Smooth muscle cell (in vitro differentiated cells): Measurements from ENCODE around the gene ASB11. TPM values are rescaled to one million over a fixed set of nuclear protein-coding genes. Genes with fewer than 3 reads are reported as not detected.

Experiments used
- DNase-seq: peaks from one replicate; lab custom pipeline; 2025; ENCODE audit not compliant: unreplicated experiment; lab: John Stamatoyannopoulos, UW
- H2AFZ ChIP-seq: fragments of 200-600 bp; sonication (generic); 2 replicates; pipeline ENCODE4 v1.6.0; 2016; ENCODE audit warnings: antibody characterized with exemption, low read depth, mild to moderate bottlenecking
- H3F3A ChIP-seq: fragments of 200-600 bp; sonication (generic); 2 replicates; pipeline ENCODE4 v1.6.0; 2017; ENCODE audit warnings: antibody characterized with exemption, low read depth
- H3K27ac ChIP-seq: fragments of 200-600 bp; sonication (generic); 2 replicates; pipeline ENCODE4 v1.5.1; 2016; ENCODE audit warnings: low read depth, mild to moderate bottlenecking
- H3K27me3 ChIP-seq: fragments of 200-600 bp; sonication (generic); 2 replicates; pipeline ENCODE4 v1.6.1; 2016; ENCODE audit warnings: low read depth, mild to moderate bottlenecking
- H3K36me3 ChIP-seq: fragments of 200-600 bp; sonication (generic); 2 replicates; pipeline ENCODE4 v1.5.1; 2016; ENCODE audit warnings: low read depth
- H3K4me1 ChIP-seq: fragments of 200-600 bp; sonication (generic); 2 replicates; pipeline ENCODE4 v1.5.1; 2016; ENCODE audit warnings: low read depth
- H3K4me2 ChIP-seq: fragments of 200-600 bp; sonication (generic); 2 replicates; pipeline ENCODE4 v1.6.0; 2016; ENCODE audit warnings: mild to moderate bottlenecking
- H3K4me3 ChIP-seq: fragments of 200-600 bp; sonication (generic); 2 replicates; pipeline ENCODE4 v1.5.1; 2016; ENCODE audit warnings: mild to moderate bottlenecking
- H3K79me2 ChIP-seq: fragments of 200-600 bp; sonication (generic); 2 replicates; pipeline ENCODE4 v1.6.0; 2016; ENCODE audit warnings: low read depth, mild to moderate bottlenecking
- H3K9ac ChIP-seq: fragments of 200-600 bp; sonication (generic); 2 replicates; pipeline ENCODE4 v1.6.0; 2016; ENCODE audit warnings: low read depth
- H3K9me3 ChIP-seq: fragments of 200-600 bp; sonication (generic); replicated peaks from 2 replicates; pipeline ENCODE4 v1.5.1; 2016; ENCODE audit warnings: low read depth
- H4K20me1 ChIP-seq: fragments of 200-600 bp; sonication (generic); 2 replicates; pipeline ENCODE4 v1.6.0; 2016; ENCODE audit warnings: low read depth
- CTCF ChIP-seq: fragments of 200-600 bp; sonication (generic); IDR thresholded peaks from 2 replicates; pipeline ENCODE4 v1.5.1; 2017; ENCODE audit warnings: borderline replicate concordance, mild to moderate bottlenecking, antibody characterized with exemption; ENCODE audit not compliant: insufficient read depth, poor library complexity, severe bottlenecking
- WGBS: methylation state at CpG from one replicate; pipeline ENCODE4 v1.1.7; 2016; ENCODE audit warnings: low lambda C conversion rate; 5-methylcytosine and 5-hydroxymethylcytosine counted together
- polyA plus RNA-seq: library from polyadenylated mRNA; unstranded; fragments of >200 nt; fragmentation: Nextera tagmentation; extraction: Ambion mirVana; gene quantifications from 2 replicates; pipeline ENCODE4 v1.2.1, GENCODE V29; 2016
- total RNA-seq: library from RNA; depleted of rRNA; stranded (reverse); fragments of >200 nt; gene quantifications from 2 replicates; pipeline ENCODE4 v1.2.3, GENCODE V29; 2014

Gene ASB11
- total and polyA plus RNA-seq, 2 experiments from 2014 or later, result not detected

GRCh38 chrX:15241301-15241700, 74.1 kb downstream of the ASB11 start:
- 72% methylated on average over 3 of the region's 3 CpGs for WGBS

DNA sequence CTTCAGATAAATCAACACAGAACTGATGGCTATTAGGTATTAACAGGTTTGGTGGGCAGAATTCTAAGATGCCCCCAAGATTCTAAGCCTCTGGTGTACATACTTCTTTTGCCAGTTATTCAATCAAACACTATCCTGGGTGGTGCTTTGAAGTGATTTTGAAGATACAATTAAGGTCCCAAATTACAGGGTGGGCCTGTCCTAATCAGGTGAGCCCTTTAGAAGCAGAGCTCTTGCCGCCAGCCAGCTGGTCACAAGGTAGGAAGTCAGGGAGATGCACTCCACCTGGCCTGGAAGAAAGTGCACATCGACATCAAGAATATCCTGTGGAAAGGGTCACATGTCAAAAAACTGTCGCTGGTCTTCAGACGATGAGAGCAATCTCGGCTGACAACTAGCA, 75.0 kb downstream of the ASB11 start:
- no peak overlapping the region for H3K9ac ChIP-seq
- 88% methylated on average over 5 of the region's 5 CpGs for WGBS
- H3F3A ChIP-seq, result no peaks in the 10 kb centered on the region
- H3K79me2 ChIP-seq, result no peaks in the 10 kb centered on the region
- H3K27ac ChIP-seq, result no peak overlapping the region
- no peaks in the 10 kb centered on the region for H3K27me3 ChIP-seq
- H4K20me1 ChIP-seq, result no peaks in the 10 kb centered on the region
- no peaks in the 10 kb centered on the region for H3K4me1 ChIP-seq
- no peaks in the 10 kb centered on the region for H3K36me3 ChIP-seq
- no peak overlapping the region for H3K4me2 ChIP-seq
- no peak for DNase-seq
- TF ChIP-seq CTCF, result no peak
- H3K9me3 ChIP-seq, result no peaks in the 10 kb centered on the region
- no peak overlapping the region for H2AFZ ChIP-seq
- H3K4me3 ChIP-seq, result no peak overlapping the region

More at GRCh38 chrX:15241301-15241700, 74.1 kb downstream of the ASB11 start:
- Histone ChIP-seq H3K36me3 (no peaks in the 10 kb centered on the region), H3F3A (no peaks in the 10 kb centered on the region), H3K79me2 (no peaks in the 10 kb centered on the region), H3K4me3 (no peak overlapping the region), H3K9ac (no peak overlapping the region), H3K9me3 (no peaks in the 10 kb centered on the region), H4K20me1 (no peaks in the 10 kb centered on the region), H3K4me1 (no peaks in the 10 kb centered on the region), H3K4me2 (no peak overlapping the region), H2AFZ (no peak overlapping the region), H3K27ac (no peak overlapping the region), H3K27me3 (no peaks in the 10 kb centered on the region)
- DNase-seq, result no peak
- no peak for TF ChIP-seq CTCF

- Histone ChIP-seq H2AFZ (no peak overlapping the region), H3K36me3 (no peaks in the 10 kb centered on the region), H3K9ac (no peak overlapping the region), H3K4me2 (no peak overlapping the region), H4K20me1 (no peaks in the 10 kb centered on the region), H3K27ac (no peak overlapping the region), H3K27me3 (no peaks in the 10 kb centered on the region), H3F3A (no peaks in the 10 kb centered on the region), H3K79me2 (no peaks in the 10 kb centered on the region), H3K4me3 (no peak overlapping the region), H3K9me3 (no peaks in the 10 kb centered on the region), H3K4me1 (no peaks in the 10 kb centered on the region)
- WGBS, result 85% methylated on average over 3 of the region's 3 CpGs
- no peak for DNase-seq
- TF ChIP-seq CTCF, result no peak
These were observed 79.3 kb downstream of the ASB11 start for GRCh38 chrX:15236146-15236545.

DNA sequence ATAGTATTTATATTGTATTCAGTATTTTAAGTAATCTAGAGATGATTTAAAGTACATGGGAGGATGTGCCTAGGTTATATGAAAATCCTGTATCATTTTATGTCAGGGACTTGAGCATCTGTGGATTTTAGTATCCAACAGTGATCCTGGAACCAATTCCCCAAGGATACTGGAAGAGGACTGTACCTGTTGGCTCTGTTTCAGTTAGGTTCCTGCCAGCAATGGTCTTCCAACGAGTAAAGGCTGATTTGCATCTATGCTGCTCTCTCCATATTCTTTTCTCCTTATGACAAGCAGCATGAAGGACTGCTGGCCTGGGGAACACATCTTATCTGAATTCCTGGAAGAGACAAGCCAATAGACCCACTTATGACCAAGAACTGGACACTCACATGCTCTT, 80.4 kb downstream of the ASB11 start:
- no peaks in the 10 kb centered on the region for H3K4me1 ChIP-seq
- H3K36me3 ChIP-seq, result no peaks in the 10 kb centered on the region
- no peaks in the 10 kb centered on the region for H4K20me1 ChIP-seq
- H3K9me3 ChIP-seq, result no peaks in the 10 kb centered on the region
- H3K4me3 ChIP-seq, result no peak overlapping the region
- H3K9ac ChIP-seq, result no peak overlapping the region
- no peak overlapping the region for H3K4me2 ChIP-seq
- 50% methylated on average over 1 of the region's 1 CpG for WGBS
- no peak for DNase-seq
- H3K27ac ChIP-seq, result no peak overlapping the region
- H3F3A ChIP-seq, result no peaks in the 10 kb centered on the region
- no peak overlapping the region for H2AFZ ChIP-seq
- no peaks in the 10 kb centered on the region for H3K79me2 ChIP-seq
- no peak for TF ChIP-seq CTCF
- no peaks in the 10 kb centered on the region for H3K27me3 ChIP-seq
